CD4-positive, alpha-beta memory T cell (primary cell): Measurements from ENCODE around the gene KIF26B. TPM values are rescaled to one million over a fixed set of nuclear protein-coding genes. Genes with fewer than 3 reads are reported as not detected.

ENCODE experiments used
- CTCF ChIA-PET: fragments of 350-600 bp; sonication (Branson Sonifier 250); formaldehyde crosslinking; loops from one replicate; lab custom pipeline; 2021; ENCODE audit warnings: inconsistent platforms; ENCODE audit not compliant: partially characterized antibody; lab: Charles Lee
- POLR2A ChIA-PET: fragments of 350-600 bp; sonication (Branson Sonifier 250); formaldehyde crosslinking; loops from one replicate; lab custom pipeline; 2021; ENCODE audit not compliant: partially characterized antibody; lab: Charles Lee
- DNase-seq, 5 donors: peaks; one replicate each; pipeline versions ENCODE4 v3.0.0 to v3.0.0-alpha.2; 2020 to 2022; ENCODE audit warnings: mixed read lengths in 1 of 5
- H3K27ac ChIP-seq: one replicate; pipeline ENCODE4 v1.7.0; 2013; ENCODE audit warnings: low read depth, low read length
- H3K27me3 ChIP-seq: 2 replicates; pipeline ENCODE4 v1.7.0; 2013; ENCODE audit warnings: mild to moderate bottlenecking, low read length, moderate library complexity; ENCODE audit not compliant: insufficient read depth
- H3K36me3 ChIP-seq: 2 replicates; pipeline ENCODE4 v1.7.0; 2013; ENCODE audit warnings: mild to moderate bottlenecking, low read length, moderate library complexity; ENCODE audit not compliant: insufficient read depth
- H3K4me1 ChIP-seq: 2 replicates; pipeline ENCODE4 v1.7.0; 2013; ENCODE audit warnings: mild to moderate bottlenecking, low read length, moderate library complexity; ENCODE audit not compliant: insufficient read depth
- H3K4me3 ChIP-seq, 2 donors: one replicate each; pipeline ENCODE4 v1.7.0; 2013; ENCODE audit warnings: low read length in 2 of 2, mild to moderate bottlenecking in 1 of 2
- H3K9me3 ChIP-seq, 2 donors: one replicate each; pipeline ENCODE4 v1.7.0; 2013; ENCODE audit warnings: low read length in 2 of 2, control low read depth in 1 of 2; ENCODE audit not compliant: control insufficient read depth in 1 of 2
- H3K27ac Mint-ChIP-seq, 7 donors: one replicate each; pipeline ENCODE4 v1.8.0; 2020 to 2021; ENCODE audit warnings: mixed read lengths in 7 of 7, mild to moderate bottlenecking in 6 of 7, inconsistent platforms in 3 of 7, moderate library complexity in 3 of 7
- H3K27me3 Mint-ChIP-seq, 2 donors: one replicate each; pipeline ENCODE4 v1.8.0; 2020 to 2021; ENCODE audit warnings: mixed read lengths in 2 of 2
- H3K36me3 Mint-ChIP-seq, 2 donors: one replicate each; pipeline ENCODE4 v1.8.0; 2020 to 2021; ENCODE audit warnings: mixed read lengths in 2 of 2, inconsistent platforms in 1 of 2, mild to moderate bottlenecking in 1 of 2
- H3K4me1 Mint-ChIP-seq, 4 donors: one replicate each; pipeline ENCODE4 v1.8.0; 2020 to 2021; ENCODE audit warnings: mixed read lengths in 4 of 4, mild to moderate bottlenecking in 1 of 4
- H3K4me3 Mint-ChIP-seq, 8 donors: one replicate each; pipeline ENCODE4 v1.8.0; 2020 to 2021; ENCODE audit warnings: mixed read lengths in 8 of 8, mild to moderate bottlenecking in 7 of 8, moderate library complexity in 6 of 8, inconsistent platforms in 3 of 8
- H3K9me3 Mint-ChIP-seq, 8 donors: one replicate each; pipeline ENCODE4 v1.8.0; 2020 to 2021; ENCODE audit warnings: mixed read lengths in 8 of 8, mild to moderate bottlenecking in 5 of 8, inconsistent platforms in 3 of 8, moderate library complexity in 1 of 8
- intact Hi-C: fragments of 100-400 bp; cut with micrococcal nuclease; formaldehyde crosslinking; loops from one replicate; pipeline ENCODE4 v1.15.1; 2023
- polyA plus RNA-seq, 2 donors: library from polyadenylated mRNA; unstranded; fragments of 300-500 nt; fragmentation: Illumina TruSeq; gene quantifications; one replicate each; pipeline ENCODE4 v1.2.3, GENCODE V29; 2021
- total RNA-seq, 2 experiments: library from RNA; stranded (reverse); gene quantifications; one replicate each; pipeline ENCODE4 v1.2.3, GENCODE V29; 2021

Gene KIF26B
- total and polyA plus RNA-seq, 4 experiments from 2014 or later: 0.10 TPM; not detected in 3

- ChIA-PET POLR2A (no interaction called here), CTCF (no interaction called here)
- H3K9me3 Mint-ChIP-seq: no peaks in the 10 kb centered on the region
- peaks cover 0 to 2% of the 10 kb centered on the region in 2 donors for H3K27me3 Mint-ChIP-seq
- H3K27me3 ChIP-seq: no peaks in the 10 kb centered on the region
- no peaks in the 10 kb centered on the region for H3K9me3 ChIP-seq
- H3K4me1 Mint-ChIP-seq: no peaks in the 10 kb centered on the region
- no peaks in the 10 kb centered on the region for H3K4me1 ChIP-seq
- DNase-seq: no peak
- H3K36me3 ChIP-seq: no peaks in the 10 kb centered on the region
- no peak overlapping the region for H3K4me3 ChIP-seq
- H3K27ac Mint-ChIP-seq: no peak overlapping the region
- intact Hi-C loops: no loop called here
- no peak overlapping the region for H3K4me3 Mint-ChIP-seq
- H3K36me3 Mint-ChIP-seq: no peaks in the 10 kb centered on the region
- no peak overlapping the region for H3K27ac ChIP-seq
Observed at GRCh38 chr1:245386297-245386971, 231.6 kb downstream of the KIF26B start.

- POLR2A ChIA-PET: no interaction called here
Observed at GRCh38 chr1:245388687-245389086, 233.9 kb downstream of the KIF26B start.

GRCh38 chr1:245389873-245390272 lies 235.1 kb downstream of the KIF26B start:
- Histone ChIP-seq H3K27ac (no peak overlapping the region), H3K36me3 (no peaks in the 10 kb centered on the region), H3K27me3 (no peaks in the 10 kb centered on the region), H3K9me3 (no peaks in the 10 kb centered on the region), H3K4me1 (no peaks in the 10 kb centered on the region), H3K4me3 (no peak overlapping the region)
- H3K9me3 Mint-ChIP-seq: peaks cover 0 to 3% (median 0%) of the 10 kb centered on the region in 8 donors
- intact Hi-C loops: no loop called here
- H3K4me3 Mint-ChIP-seq: no peak overlapping the region
- CTCF ChIA-PET: no interaction called here
- H3K4me1 Mint-ChIP-seq: peaks cover 0 to 1% (median 0%) of the 10 kb centered on the region in 4 donors
- POLR2A ChIA-PET: no interaction called here
- H3K27ac Mint-ChIP-seq: no peak overlapping the region
- DNase-seq: no peak
- H3K36me3 Mint-ChIP-seq: no peaks in the 10 kb centered on the region
- peaks cover 0 to 2% of the 10 kb centered on the region in 2 donors for H3K27me3 Mint-ChIP-seq

More at GRCh38 chr1:245388687-245389086, 233.9 kb downstream of the KIF26B start:
- no peak overlapping the region for H3K27ac ChIP-seq
- no peaks in the 10 kb centered on the region for H3K9me3 ChIP-seq
- no peaks in the 10 kb centered on the region for H3K4me1 ChIP-seq
- Mint-ChIP-seq H3K27me3 (peaks cover 0 to 2% of the 10 kb centered on the region in 2 donors), H3K9me3 (peaks cover 0 to 3% (median 0%) of the 10 kb centered on the region in 8 donors), H3K27ac (no peak overlapping the region), H3K4me1 (peaks cover 0 to 1% (median 0%) of the 10 kb centered on the region in 4 donors), H3K36me3 (no peaks in the 10 kb centered on the region), H3K4me3 (no peak overlapping the region)
- H3K4me3 ChIP-seq: no peak overlapping the region
- intact Hi-C loops: no loop called here
- no peaks in the 10 kb centered on the region for H3K36me3 ChIP-seq
- no peak for DNase-seq
- CTCF ChIA-PET: no interaction called here
- no peaks in the 10 kb centered on the region for H3K27me3 ChIP-seq

- H3K27ac ChIP-seq: no peak overlapping the region
- H3K4me1 ChIP-seq: no peaks in the 10 kb centered on the region
- H3K27me3 ChIP-seq: no peaks in the 10 kb centered on the region
- DNase-seq: no peak
- no peaks in the 10 kb centered on the region for H3K36me3 ChIP-seq
- H3K4me3 ChIP-seq: no peak overlapping the region
- Mint-ChIP-seq H3K27ac (no peak overlapping the region), H3K36me3 (no peaks in the 10 kb centered on the region), H3K4me1 (peaks cover 0 to 1% (median 0%) of the 10 kb centered on the region in 4 donors), H3K27me3 (peaks cover 0 to 2% of the 10 kb centered on the region in 2 donors), H3K9me3 (peaks cover 0 to 3% (median 0%) of the 10 kb centered on the region in 8 donors), H3K4me3 (no peak overlapping the region)
- ChIA-PET CTCF (interaction anchor here (0.9 kb wide), 1 partner anchor 26 kb away, joined by 4 read pairs; no protein-coding TSS in a partner anchor), POLR2A (no interaction called here)
- H3K9me3 ChIP-seq: no peaks in the 10 kb centered on the region
- intact Hi-C loops: no loop called here
Observed at GRCh38 chr1:245390975-245391374, 236.2 kb downstream of the KIF26B start.

- H3K27ac Mint-ChIP-seq: no peak overlapping the region
- H3K9me3 Mint-ChIP-seq: peaks cover 0 to 5% (median 0%) of the 10 kb centered on the region in 8 donors
- no peak overlapping the region for H3K4me3 Mint-ChIP-seq
- Histone ChIP-seq H3K9me3 (no peaks in the 10 kb centered on the region), H3K27ac (no peak overlapping the region), H3K27me3 (no peaks in the 10 kb centered on the region), H3K36me3 (no peaks in the 10 kb centered on the region), H3K4me1 (no peaks in the 10 kb centered on the region), H3K4me3 (no peak overlapping the region)
- CTCF ChIA-PET: no interaction called here
- intact Hi-C loops: no loop called here
- DNase-seq: no peak
- H3K36me3 Mint-ChIP-seq: no peaks in the 10 kb centered on the region
- H3K27me3 Mint-ChIP-seq: no peaks in the 10 kb centered on the region
- POLR2A ChIA-PET: no interaction called here
- H3K4me1 Mint-ChIP-seq: peaks cover 0 to 1% (median 0%) of the 10 kb centered on the region in 4 donors
Observed at GRCh38 chr1:245393694-245394093, 238.9 kb downstream of the KIF26B start.

- CTCF ChIA-PET: no interaction called here
Observed at GRCh38 chr1:245395680-245396079, 240.9 kb downstream of the KIF26B start.

GRCh38 chr1:245396615-245397014 lies 241.8 kb downstream of the KIF26B start:
- Mint-ChIP-seq H3K27me3 (no peaks in the 10 kb centered on the region), H3K4me3 (no peak overlapping the region), H3K27ac (no peak overlapping the region), H3K9me3 (peaks cover 0 to 5% (median 0%) of the 10 kb centered on the region in 8 donors), H3K4me1 (peaks cover 0 to 1% (median 0%) of the 10 kb centered on the region in 4 donors), H3K36me3 (no peaks in the 10 kb centered on the region)
- H3K36me3 ChIP-seq: no peaks in the 10 kb centered on the region
- ChIA-PET CTCF (no interaction called here), POLR2A (no interaction called here)
- H3K4me1 ChIP-seq: no peaks in the 10 kb centered on the region
- intact Hi-C loops: no loop called here
- H3K4me3 ChIP-seq: no peak overlapping the region
- H3K9me3 ChIP-seq: no peaks in the 10 kb centered on the region
- no peaks in the 10 kb centered on the region for H3K27me3 ChIP-seq
- no peak overlapping the region for H3K27ac ChIP-seq
- no peak for DNase-seq

More at GRCh38 chr1:245395680-245396079, 240.9 kb downstream of the KIF26B start:
- Histone ChIP-seq H3K36me3 (no peaks in the 10 kb centered on the region), H3K4me3 (no peak overlapping the region), H3K27me3 (no peaks in the 10 kb centered on the region), H3K4me1 (no peaks in the 10 kb centered on the region), H3K9me3 (no peaks in the 10 kb centered on the region), H3K27ac (no peak overlapping the region)
- Mint-ChIP-seq H3K9me3 (peaks cover 0 to 5% (median 0%) of the 10 kb centered on the region in 8 donors), H3K4me1 (peaks cover 0 to 1% (median 0%) of the 10 kb centered on the region in 4 donors), H3K27ac (no peak overlapping the region), H3K4me3 (no peak overlapping the region), H3K27me3 (no peaks in the 10 kb centered on the region), H3K36me3 (no peaks in the 10 kb centered on the region)
- DNase-seq: no peak
- intact Hi-C loops: no loop called here
- POLR2A ChIA-PET: no interaction called here
